PC-3 (cell line): Measurements from ENCODE around the gene SIVA1. TPM values are rescaled to one million over a fixed set of nuclear protein-coding genes. Genes with fewer than 3 reads are reported as not detected.

Experiments used
- ATAC-seq: fragments of 200-7000 bp; cut with Tn5 transposase; 2 replicates; pipeline ENCODE4 v1.9.1; 2020; ENCODE audit warnings: mild to moderate bottlenecking, moderate library complexity
- BruUV-seq: library from RNA; stranded (reverse); fragments of 400-500 nt; replicated peaks from 2 replicates; lab custom pipeline; 2021; lab: Mats Ljungman, UMichigan
- CTCF ChIA-PET: fragments of 300-600 bp; sonication (Branson Sonifier 250); formaldehyde crosslinking; loops from one replicate; lab custom pipeline; 2022; ENCODE audit warnings: antibody characterized with exemption; lab: Charles Lee
- POLR2A ChIA-PET: fragments of 300-600 bp; sonication (Branson Sonifier 250); formaldehyde crosslinking; loops from one replicate; lab custom pipeline; 2022; ENCODE audit warnings: antibody characterized with exemption; ENCODE audit not compliant: unreplicated experiment; lab: Charles Lee
- DNase-seq: peaks from one replicate; pipeline ENCODE4 v3.0.0-alpha.2; 2015
- H2AFZ ChIP-seq: fragments of 300-600 bp; sonication (generic); 2 replicates; pipeline ENCODE4 v1.6.0; 2016; ENCODE audit warnings: antibody characterized with exemption, low read length
- H3F3A ChIP-seq: fragments of 300-600 bp; sonication (generic); one replicate; pipeline ENCODE4 v1.6.0; 2017; ENCODE audit warnings: antibody characterized with exemption, low read length, control low read depth, mild to moderate bottlenecking; ENCODE audit not compliant: unreplicated experiment
- H3K27ac ChIP-seq: fragments of 300-600 bp; sonication (generic); 2 replicates; pipeline ENCODE4 v1.5.1; 2016; ENCODE audit warnings: mild to moderate bottlenecking, low read length
- H3K27me3 ChIP-seq: fragments of 300-600 bp; sonication (generic); 2 replicates; pipeline ENCODE4 v1.6.1; 2016; ENCODE audit warnings: low read length, mixed read lengths
- H3K36me3 ChIP-seq: fragments of 300-600 bp; sonication (generic); 2 replicates; pipeline ENCODE4 v1.6.1; 2016; ENCODE audit warnings: low read depth, mixed run types, low read length, mixed read lengths
- H3K4me1 ChIP-seq: fragments of 300-600 bp; sonication (generic); 2 replicates; pipeline ENCODE4 v1.5.1; 2016; ENCODE audit warnings: low read length; ENCODE audit not compliant: insufficient read depth
- H3K4me2 ChIP-seq: fragments of 300-600 bp; sonication (generic); 2 replicates; pipeline ENCODE4 v1.6.0; 2016; ENCODE audit warnings: low read length
- H3K4me3 ChIP-seq: fragments of 300-600 bp; sonication (generic); 2 replicates; pipeline ENCODE4 v1.5.1; 2016; ENCODE audit warnings: mild to moderate bottlenecking, low read length, mixed read lengths
- H3K79me2 ChIP-seq: fragments of 300-600 bp; sonication (generic); 2 replicates; pipeline ENCODE4 v1.6.1; 2017; ENCODE audit warnings: low read length, mixed read lengths
- H3K9ac ChIP-seq: fragments of 300-600 bp; sonication (generic); 2 replicates; pipeline ENCODE4 v1.6.0; 2016; ENCODE audit warnings: mild to moderate bottlenecking, low read length
- H3K9me2 ChIP-seq: fragments of 300-600 bp; sonication (generic); replicated peaks from 2 replicates; pipeline ENCODE4 v1.6.1; 2016; ENCODE audit warnings: mixed run types, low read length, mixed read lengths
- H3K9me3 ChIP-seq: fragments of 300-600 bp; sonication (generic); 2 replicates; pipeline ENCODE4 v1.6.1; 2016; ENCODE audit warnings: low read length, mixed read lengths
- H4K20me1 ChIP-seq: fragments of 300-600 bp; sonication (generic); 2 replicates; pipeline ENCODE4 v1.6.1; 2016; ENCODE audit warnings: low read length, mixed read lengths
- CTCF ChIP-seq: fragments of 300-600 bp; sonication (generic); conservative IDR thresholded peaks from 2 replicates; pipeline ENCODE4 v1.5.1; 2017; ENCODE audit warnings: antibody characterized with exemption, low read depth, mild to moderate bottlenecking, low read length
- EZH2 ChIP-seq: fragments of 300-600 bp; sonication (generic); IDR thresholded peaks from one replicate; pipeline ENCODE4 v1.6.1; 2017; ENCODE audit warnings: antibody characterized with exemption, mild to moderate bottlenecking, low read length; ENCODE audit not compliant: unreplicated experiment
- EZH2phosphoT487 ChIP-seq: fragments of 300-600 bp; sonication (generic); IDR thresholded peaks from 2 replicates; pipeline ENCODE4 v1.6.1; 2018; ENCODE audit warnings: mild to moderate bottlenecking, antibody characterized with exemption, low read length, borderline replicate concordance
- intact Hi-C: fragments of 100-400 bp; cut with micrococcal nuclease; formaldehyde crosslinking; loops from 2 replicates; pipeline ENCODE4 v1.9.0; 2023
- total RNA-seq: library from RNA; depleted of rRNA; stranded (reverse); fragments of >200 nt; gene quantifications from 2 replicates; pipeline ENCODE4 v1.2.3, GENCODE V29; 2014

Gene SIVA1
- total RNA-seq, 1 experiment from 2014 or later = 375 TPM

GRCh38 chr14:104758981-104759969 lies 6.3 kb downstream of the SIVA1 start:
- no peak overlapping the region for H3K4me2 ChIP-seq
- peaks cover 7% of the 10 kb centered on the region; the same call in 1 of the 2 replicates for H3K4me1 ChIP-seq
- no peak for TF ChIP-seq CTCF
- no peak for TF ChIP-seq EZH2phosphoT487
- no peak for TF ChIP-seq EZH2
- no peak overlapping the region for H2AFZ ChIP-seq
- ATAC-seq (no peak), DNase-seq (no peak)
- H3K36me3 ChIP-seq = peaks cover 30% of the 10 kb centered on the region
- no peaks in the 10 kb centered on the region for H3K9me3 ChIP-seq
- no peak overlapping the region for H3K27ac ChIP-seq
- no peaks in the 10 kb centered on the region for H3K9me2 ChIP-seq
- no peak overlapping the region for H3K4me3 ChIP-seq
- no peaks in the 10 kb centered on the region for H3F3A ChIP-seq
- H3K9ac ChIP-seq = no peak overlapping the region
- intact Hi-C loops = no loop called here
- no peaks in the 10 kb centered on the region for H3K27me3 ChIP-seq
- POLR2A ChIA-PET = no interaction called here
- CTCF ChIA-PET = no interaction called here
- BruUV-seq = no TSS peak
- peaks cover 36% of the 10 kb centered on the region for H3K79me2 ChIP-seq
- H4K20me1 ChIP-seq = peaks cover 15% of the 10 kb centered on the region

- DNase-seq = no peak
- no TSS peak for BruUV-seq
- no peaks in the 10 kb centered on the region for H3K79me2 ChIP-seq
- H4K20me1 ChIP-seq = no peaks in the 10 kb centered on the region
- TF ChIP-seq EZH2 = no peak
- H3K9me2 ChIP-seq = no peaks in the 10 kb centered on the region
- no peak overlapping the region for H3K4me2 ChIP-seq
- intact Hi-C loops = no loop called here
- no peak overlapping the region for H3K27ac ChIP-seq
- no peak for ATAC-seq
- H3K4me1 ChIP-seq = no peaks in the 10 kb centered on the region
- no peak overlapping the region for H3K9ac ChIP-seq
- no peaks in the 10 kb centered on the region for H3F3A ChIP-seq
- no peaks in the 10 kb centered on the region for H3K27me3 ChIP-seq
- CTCF ChIA-PET = interaction anchor here (0.6 kb wide), 1 partner anchor 557 kb away, joined by 4 read pairs; no protein-coding TSS in a partner anchor
- POLR2A ChIA-PET = no interaction called here
- H3K9me3 ChIP-seq = no peaks in the 10 kb centered on the region
- H3K36me3 ChIP-seq = peaks cover 4% of the 10 kb centered on the region; the same call in 1 of the 2 replicates
- no peak overlapping the region for H2AFZ ChIP-seq
- no peak overlapping the region for H3K4me3 ChIP-seq
Observed at GRCh38 chr14:104765517-104765916, 12.6 kb downstream of the SIVA1 start.

- TF ChIP-seq EZH2 (no peak), CTCF (no peak)
- ChIA-PET CTCF (interaction anchor here (0.6 kb wide), 2 partner anchors 63 to 556 kb away, joined by 3 to 4 read pairs; no protein-coding TSS in a partner anchor), POLR2A (no interaction called here)
- DNase-seq (no peak), ATAC-seq (no peak)
- Histone ChIP-seq H3K9ac (no peak overlapping the region), H3K4me1 (no peaks in the 10 kb centered on the region), H4K20me1 (0 out of 2 replicates have a peak, but pooled peaks cover 3% of the 10 kb centered on the region), H3K4me3 (no peak overlapping the region), H3K9me3 (no peaks in the 10 kb centered on the region), H3F3A (no peaks in the 10 kb centered on the region), H3K9me2 (no peaks in the 10 kb centered on the region), H3K4me2 (no peak overlapping the region), H3K27me3 (no peaks in the 10 kb centered on the region), H2AFZ (no peak overlapping the region), H3K36me3 (peaks cover 8% of the 10 kb centered on the region), H3K79me2 (no peaks in the 10 kb centered on the region), H3K27ac (no peak overlapping the region)
- BruUV-seq = no TSS peak
- intact Hi-C loops = no loop called here
Observed at GRCh38 chr14:104766256-104766862, 13.4 kb downstream of the SIVA1 start.
